HG03521 (cell line): ENCODE measurements around the gene ZNF284.

ENCODE experiments used
- ATAC-seq: cut with Tn5 transposase; IDR thresholded peaks from one replicate; pipeline ENCODE4 v1.9.1; 2021; ENCODE audit warnings: mild to moderate bottlenecking, moderate library complexity; ENCODE audit not compliant: unreplicated experiment

Gene ZNF284

GRCh38 chr19:44071824-44072542, at the start of gene ZNF284:
Gene ZNF284 (plus strand): TSS chr19:44072159. CDS start chr19:44076390, 4,231 bp downstream.
- ATAC-seq: peak; percentile 86

- ATAC-seq: no peak
Observed at GRCh38 chr19:44024900-44025216, 47.1 kb upstream of the ZNF284 start.

- peak; percentile 80 for ATAC-seq
Observed at GRCh38 chr19:44025217-44025936, 46.6 kb upstream of the ZNF284 start, which contains the start of gene ZNF222. Gene ZNF222 (plus strand): TSS chr19:44025379. CDS start chr19:44025437, 58 bp downstream.

- ATAC-seq: no peak
Observed at GRCh38 chr19:44026622-44027021, 45.3 kb upstream of the ZNF284 start.

- no peak for ATAC-seq
Observed at GRCh38 chr19:44032001-44032610, 39.9 kb upstream of the ZNF284 start.

- ATAC-seq: no peak
Observed at GRCh38 chr19:44042147-44042546, 29.8 kb upstream of the ZNF284 start.

- ATAC-seq: no peak
Observed at GRCh38 chr19:44050740-44051649, 21.0 kb upstream of the ZNF284 start.

GRCh38 chr19:44051650-44052402, 20.1 kb upstream of the ZNF284 start, which contains the start of gene ZNF223:
Gene ZNF223 (plus strand): TSS chr19:44052036. CDS start chr19:44055177, 3,141 bp downstream.
- no peak for ATAC-seq

GRCh38 chr19:44055870-44056269, 16.1 kb upstream of the ZNF284 start:
- no peak for ATAC-seq

- ATAC-seq: no peak
Observed at GRCh38 chr19:44059229-44059628, 12.7 kb upstream of the ZNF284 start.

GRCh38 chr19:44061038-44061437, 10.9 kb upstream of the ZNF284 start:
- ATAC-seq: no peak

- no peak for ATAC-seq
Observed at GRCh38 chr19:44066305-44066704, 5.7 kb upstream of the ZNF284 start.

- no peak for ATAC-seq
Observed at GRCh38 chr19:44069415-44069814, 2.5 kb upstream of the ZNF284 start.

- ATAC-seq: no peak
Observed at GRCh38 chr19:44072543-44073401, 813 bp downstream of the ZNF284 start.

GRCh38 chr19:44076325-44076724, 4.4 kb downstream of the ZNF284 start:
- no peak for ATAC-seq

- ATAC-seq: no peak
Observed at GRCh38 chr19:44092108-44092507, 20.1 kb downstream of the ZNF284 start.

- peak; percentile 85 for ATAC-seq
Observed at GRCh38 chr19:44093931-44094765, 22.2 kb downstream of the ZNF284 start, which contains the start of gene ZNF224. Gene ZNF224 (plus strand): TSS chr19:44094361. CDS start chr19:44097874, 3,513 bp downstream.

GRCh38 chr19:44107751-44108150, 35.8 kb downstream of the ZNF284 start:
- no peak for ATAC-seq
